Astrocyte of the hippocampus (primary cell): Measurements from ENCODE around the gene C11orf98.
A peak's percentile ranks its signal among the peaks of the same experiment; 100 is the strongest.
"Not testable (repeated sequence)": the region's sequence is repeated elsewhere in the genome, so short reads cannot be mapped to it uniquely, and the experiment has no call there.

Source experiments
- DNase-seq: peaks from one replicate; pipeline ENCODE4 v3.0.0; 2011; ENCODE audit warnings: low read depth, low spot score

The C11orf98 gene

DNA sequence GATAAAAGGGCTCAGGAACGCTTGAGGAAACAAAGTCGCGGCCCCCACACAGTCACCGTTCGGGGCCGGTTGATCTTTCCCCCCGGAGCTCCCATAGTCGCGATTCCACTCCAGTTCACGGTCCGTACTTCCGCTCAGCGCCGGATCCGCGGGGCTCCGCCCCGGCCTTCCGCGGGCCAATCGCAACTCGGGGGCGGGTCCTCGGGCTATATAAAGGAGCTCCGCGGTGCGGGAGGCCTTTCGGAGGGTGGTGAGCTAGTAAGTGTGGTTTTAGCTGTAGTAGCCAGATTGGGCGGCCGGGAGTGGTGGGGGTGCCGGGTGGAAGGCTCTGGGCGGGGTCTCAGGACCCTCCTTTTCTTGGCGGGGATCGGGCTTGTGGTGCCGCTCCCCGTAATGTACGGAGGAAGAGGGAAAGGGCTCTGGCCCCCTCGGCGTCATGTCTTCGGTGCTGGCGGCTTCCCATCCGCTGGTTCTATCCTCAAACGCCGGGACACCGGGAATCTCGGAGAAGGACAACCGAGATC is at the start of gene C11orf98, which contains the start of gene CSKMT:
Gene C11orf98 (minus strand): TSS at position 136 of the 524 bp plus-strand sequence. CDS start 41 bp downstream, at position 95.
Gene CSKMT (plus strand): TSS at position 238 of the 524 bp plus-strand sequence. CDS start 568 bp downstream, outside the sequence.
- peak; percentile 98 for DNase-seq

DNA sequence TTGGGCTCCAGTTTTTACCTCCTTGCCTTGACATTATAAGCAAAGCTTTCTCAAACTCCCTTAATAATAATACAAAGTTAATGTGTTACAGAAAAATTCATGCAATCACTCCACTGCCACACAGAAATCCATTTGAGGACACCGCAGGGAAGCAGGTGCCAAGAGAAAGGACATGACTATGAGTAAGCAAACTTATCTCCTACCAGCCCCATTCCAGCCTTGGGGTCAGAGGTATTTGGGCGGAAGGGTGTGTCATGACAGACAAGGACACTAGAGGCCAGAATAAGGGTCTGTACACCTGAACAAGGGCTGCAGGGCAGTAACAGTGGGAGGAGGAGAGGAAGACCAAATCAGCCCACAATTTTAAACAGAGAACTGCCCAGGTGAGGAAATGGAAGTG is 48.3 kb upstream of the C11orf98 start:
- DNase-seq: no peak

- DNase-seq: no peak
These were observed 47.9 kb upstream of the C11orf98 start for GRCh38 chr11:62712861-62713260.

DNA sequence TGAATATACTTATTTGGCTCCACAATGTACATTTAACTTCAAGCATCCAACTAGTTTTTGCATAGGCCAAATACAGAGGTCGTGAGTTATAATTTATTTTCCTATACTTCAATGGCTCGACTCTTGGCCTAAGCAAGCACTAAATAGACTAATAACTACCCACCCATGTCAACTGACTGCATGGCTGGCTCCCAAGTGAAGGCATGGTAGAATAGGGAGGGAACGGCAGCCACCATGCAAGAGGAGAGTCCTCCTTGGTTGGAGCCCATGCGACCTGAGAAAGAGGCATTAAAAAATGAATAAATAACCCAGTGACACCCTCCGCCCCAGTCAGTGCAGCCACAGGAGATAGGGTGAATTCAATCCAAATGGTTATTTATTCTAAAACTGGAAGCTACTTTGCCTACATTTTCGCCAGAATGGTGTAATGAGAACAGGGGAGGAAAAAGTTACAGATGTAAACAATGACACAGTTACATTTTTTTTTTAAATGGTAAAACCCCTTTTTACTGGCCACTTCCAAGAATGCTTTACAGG is 47.3 kb upstream of the C11orf98 start:
- DNase-seq: no peak

- DNase-seq: no peak
These were observed 45.0 kb upstream of the C11orf98 start for GRCh38 chr11:62710001-62710345.

DNA sequence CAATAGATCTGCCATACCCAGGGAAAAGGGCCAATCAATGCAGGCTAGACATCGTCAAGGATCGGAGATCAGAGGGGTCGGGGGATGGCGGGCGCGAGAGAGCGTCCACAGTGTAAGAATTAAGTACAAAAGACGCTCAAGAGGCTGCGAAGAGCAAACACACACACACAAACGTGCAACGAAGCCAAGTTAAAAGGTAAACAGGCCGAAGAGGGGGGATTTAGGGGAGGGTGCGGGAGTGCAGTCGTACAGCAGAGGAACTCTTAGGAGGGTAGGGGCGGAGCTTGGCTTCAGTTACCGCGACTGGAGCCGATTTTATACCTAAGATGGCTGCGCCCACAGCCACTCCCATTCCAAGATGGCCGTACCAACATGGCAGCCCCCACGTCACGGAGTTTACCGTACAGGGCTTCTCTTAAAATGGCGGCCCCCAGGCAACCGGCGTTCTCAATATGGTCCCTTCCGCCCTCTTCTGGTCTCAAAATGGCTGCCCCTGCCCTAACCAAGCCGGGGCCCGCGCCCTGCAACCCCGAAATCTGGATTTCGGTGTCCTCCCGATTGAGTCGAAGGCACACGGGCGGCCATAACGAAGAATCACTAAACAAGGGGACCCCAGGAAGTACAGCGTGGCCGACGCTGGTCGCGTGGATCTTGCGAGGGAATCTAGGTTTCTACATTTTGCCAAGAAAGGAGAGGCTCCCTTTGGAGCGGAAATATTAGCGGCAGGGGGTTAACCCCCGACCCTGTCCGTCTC is 44.4 kb upstream of the C11orf98 start:
- peak; percentile 99 for DNase-seq

DNA sequence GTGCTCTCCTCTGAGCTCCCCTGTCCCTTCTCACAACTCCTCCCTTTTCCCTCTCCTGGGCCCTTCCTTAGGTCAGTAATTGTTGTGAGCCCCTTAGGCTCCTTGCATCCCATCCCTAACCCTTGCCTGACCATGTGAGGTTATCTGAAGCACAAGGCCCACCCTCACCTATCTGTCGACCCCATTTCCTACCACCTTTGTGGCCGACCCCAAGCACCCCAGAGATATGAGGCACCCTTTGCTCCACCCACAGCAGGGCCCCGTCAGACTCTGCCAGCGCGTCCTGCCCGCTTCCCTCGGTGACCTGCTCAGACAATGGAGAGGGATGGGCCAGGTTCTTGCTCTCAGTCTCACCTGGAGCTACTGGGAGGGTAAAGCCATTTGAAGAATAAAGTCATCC is 43.8 kb upstream of the C11orf98 start:
- no peak for DNase-seq

DNA sequence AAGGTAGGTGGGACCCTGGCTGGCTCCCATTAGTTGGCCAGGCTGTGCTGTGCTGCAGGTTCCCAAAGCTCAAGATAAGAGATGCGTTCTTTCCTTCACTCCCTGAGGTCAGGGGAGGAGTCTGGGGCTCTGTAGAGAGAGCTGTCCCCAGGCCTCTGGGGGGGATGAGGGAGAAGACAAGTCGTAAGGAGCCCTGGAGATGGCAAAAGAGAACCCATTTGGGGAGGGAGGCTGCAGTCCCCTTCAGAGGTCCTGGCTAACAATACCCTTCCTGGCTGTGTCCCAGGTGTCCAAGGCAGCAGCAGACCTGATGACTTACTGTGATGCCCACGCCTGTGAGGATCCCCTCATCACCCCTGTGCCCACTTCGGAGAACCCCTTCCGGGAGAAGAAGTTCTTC is 43.4 kb upstream of the C11orf98 start:
- DNase-seq: no peak

- peak; percentile 81 for DNase-seq
These were observed 42.4 kb upstream of the C11orf98 start, which contains the start of the genes BSCL2 and GNG3 for GRCh38 chr11:62707277-62707861. BSCL2 (minus strand) TSS chr11:62707424; CDS start chr11:62707195, 229 bp downstream. GNG3 (plus strand) TSS chr11:62707676; CDS start chr11:62708296, 620 bp downstream.

DNA sequence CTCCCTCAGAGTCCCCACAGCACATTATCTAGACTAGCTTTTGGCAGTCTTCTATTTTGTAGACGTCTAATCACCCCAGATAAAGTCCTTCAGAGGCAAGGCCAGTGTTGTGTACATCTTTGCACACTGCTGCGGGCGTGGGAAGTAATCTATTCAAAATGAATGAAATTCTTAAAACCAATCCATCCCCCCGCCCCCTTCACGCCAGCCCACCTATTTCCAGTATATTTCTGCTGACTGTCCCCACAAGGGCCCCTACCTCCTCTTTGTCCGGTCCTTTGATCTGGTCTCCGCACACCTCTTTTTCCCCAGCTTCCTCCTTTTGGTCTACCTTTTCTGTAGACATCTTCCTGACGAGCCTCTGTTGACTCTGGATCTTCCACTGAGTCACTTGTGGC is 41.8 kb upstream of the C11orf98 start:
- DNase-seq: no peak

- peak; percentile 99 for DNase-seq
These were observed 41.2 kb upstream of the C11orf98 start for GRCh38 chr11:62705880-62706849.

- peak; percentile 32 for DNase-seq
These were observed 40.4 kb upstream of the C11orf98 start for GRCh38 chr11:62705413-62705812.

DNA sequence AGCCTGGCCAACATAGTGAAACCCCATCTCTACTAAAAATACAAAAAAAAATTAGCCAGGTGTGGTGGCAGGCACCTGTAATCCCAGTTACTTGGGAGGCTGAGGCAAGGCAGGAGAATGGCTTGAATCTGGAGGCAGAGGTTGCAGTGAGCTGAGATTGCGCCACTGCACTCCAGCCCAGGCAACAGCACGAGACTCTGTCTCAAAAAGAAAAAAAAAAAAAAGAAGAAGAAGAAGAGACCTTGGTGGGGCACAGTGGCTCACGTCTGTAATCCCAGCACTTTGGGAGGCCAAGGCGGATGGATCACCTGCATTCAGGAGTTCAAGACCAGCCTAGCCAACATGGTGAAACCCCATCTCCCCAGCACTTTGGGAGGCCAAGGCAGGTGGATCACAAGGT is 38.9 kb upstream of the C11orf98 start:
- DNase-seq: not testable (repeated sequence)

- no peak for DNase-seq
These were observed 37.2 kb upstream of the C11orf98 start for GRCh38 chr11:62702246-62702645.

- DNase-seq: peak; percentile 84
These were observed 29.6 kb upstream of the C11orf98 start for GRCh38 chr11:62694455-62695167.

DNA sequence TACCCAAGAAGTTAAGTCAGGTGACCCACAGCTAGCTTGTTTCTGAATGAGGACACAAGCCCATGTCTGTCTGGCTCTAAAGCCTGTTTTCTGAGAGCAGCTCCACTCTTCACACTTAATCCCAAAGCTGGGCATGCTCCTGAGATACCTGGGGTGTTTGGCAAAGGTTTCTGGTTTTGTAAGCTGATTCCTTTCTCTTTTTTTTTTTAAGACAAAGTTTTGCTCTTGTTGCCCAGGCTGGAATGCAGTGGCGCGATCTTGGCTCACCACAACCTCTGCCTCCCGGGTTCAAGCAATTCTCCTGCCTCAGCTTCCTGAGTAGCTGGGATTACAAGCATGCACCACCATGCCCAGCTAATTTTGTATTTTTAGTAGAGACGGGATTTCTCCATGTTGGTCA is 28.6 kb upstream of the C11orf98 start:
- not testable (repeated sequence) for DNase-seq

DNA sequence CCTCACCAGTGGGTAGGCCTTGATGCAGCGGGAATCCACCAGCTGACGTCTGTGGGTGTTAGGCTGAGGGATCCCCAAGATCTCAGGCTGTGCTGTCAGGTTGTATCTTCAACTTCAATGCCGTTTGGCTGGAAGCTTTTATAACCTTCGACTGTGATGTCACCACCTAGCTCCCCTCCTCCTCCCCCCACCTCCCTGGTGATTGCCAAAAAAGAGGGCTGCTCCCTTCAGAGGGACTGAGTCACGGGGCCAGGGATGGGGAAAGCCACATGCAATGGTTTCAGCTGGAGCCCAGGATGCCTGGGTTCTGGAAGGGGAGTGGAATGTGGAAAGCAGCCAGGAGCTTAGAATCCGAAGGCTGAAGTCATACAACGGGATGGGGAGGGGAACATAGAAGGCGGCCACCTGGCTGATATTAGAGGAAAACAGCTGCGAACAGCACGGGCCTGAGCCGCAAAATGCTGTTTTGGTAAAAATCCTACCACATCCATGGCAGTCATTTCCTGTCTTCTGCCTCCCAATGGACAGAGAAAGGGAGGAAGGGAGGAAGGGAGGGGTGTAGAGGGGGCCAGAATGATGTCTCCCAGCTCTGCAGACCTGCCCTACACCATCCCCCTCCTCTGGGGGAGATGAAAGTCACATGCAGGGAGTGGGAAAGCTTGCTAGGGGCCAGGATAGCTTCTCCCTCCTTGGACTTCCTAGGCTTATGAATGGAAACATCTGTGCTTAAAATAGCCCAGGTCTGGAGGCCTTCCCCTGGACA is 24.6 kb upstream of the C11orf98 start, which contains the start of gene LRRN4CL:
Gene LRRN4CL (minus strand): TSS at position 110 of the 763 bp plus-strand sequence. CDS start 1,022 bp downstream, outside the sequence.
- peak; percentile 86 for DNase-seq

GRCh38 chr11:62688491-62688890 is 23.5 kb upstream of the C11orf98 start:
- DNase-seq: no peak

DNA sequence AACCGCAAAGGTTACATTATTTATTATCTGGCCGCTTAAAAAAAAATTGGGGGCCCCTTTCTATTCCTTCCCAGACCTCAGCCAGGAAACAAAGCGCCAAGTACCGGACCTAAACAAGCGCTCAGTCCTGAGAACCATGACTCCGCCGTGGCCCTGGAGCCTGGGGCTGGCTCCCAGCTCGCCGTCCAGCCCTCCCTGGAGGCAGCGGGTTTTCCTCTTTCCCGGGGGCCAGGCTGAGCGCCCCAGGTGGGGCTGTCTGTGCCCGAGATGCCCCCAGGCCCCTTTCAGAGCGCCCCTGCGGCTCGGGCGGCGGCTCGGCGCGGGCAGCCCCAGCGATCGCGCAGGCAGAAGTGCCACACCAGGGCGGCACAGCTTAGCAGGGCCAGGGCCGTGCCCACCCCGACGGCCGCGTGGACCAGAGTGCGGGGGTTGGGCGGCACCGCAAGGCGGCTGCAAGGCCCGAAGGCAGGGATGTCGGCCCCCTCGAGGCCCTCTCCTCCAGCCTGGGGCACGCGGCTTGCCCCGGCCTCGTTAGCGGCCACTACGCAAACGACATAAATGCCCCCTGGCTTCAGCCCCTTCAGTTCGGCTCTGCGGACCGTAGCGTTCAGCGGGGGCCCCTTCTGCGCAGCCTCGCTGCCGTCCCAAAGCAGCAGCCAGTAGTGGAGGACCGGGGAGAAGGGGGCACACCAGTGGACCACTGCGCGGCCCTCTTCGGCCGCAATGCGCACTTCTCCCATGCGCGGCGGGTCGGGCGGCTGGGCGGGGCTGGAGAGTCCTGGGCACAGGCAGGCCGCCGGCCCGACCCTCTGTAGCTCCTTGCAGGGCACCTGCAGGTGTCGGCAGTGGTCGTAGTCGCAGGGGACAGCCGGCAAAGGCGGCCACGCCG is 22.7 kb upstream of the C11orf98 start:
- no peak for DNase-seq
